ENCODE results near the gene THSD4. TPM values are rescaled to one million over a fixed set of nuclear protein-coding genes. Genes with fewer than 3 reads are reported as not detected.

The THSD4 gene
- polyA plus RNA-seq, 1 donor from 2014 or later, result 0.46 TPM

- no peak for TF ChIP-seq EZH2 (IDR thresholded peaks at IDR 0.05; ENCODE audit: borderline replicate concordance, insufficient read depth, low read length, poor library complexity, severe bottlenecking)
- no peak for TF ChIP-seq MXI1 (conservative IDR thresholded peaks at IDR 0.05; ENCODE audit: poor library complexity, severe bottlenecking)
Observed at GRCh38 chr15:71545923-71546322, 430.7 kb downstream of the THSD4 start (continued).

DNA sequence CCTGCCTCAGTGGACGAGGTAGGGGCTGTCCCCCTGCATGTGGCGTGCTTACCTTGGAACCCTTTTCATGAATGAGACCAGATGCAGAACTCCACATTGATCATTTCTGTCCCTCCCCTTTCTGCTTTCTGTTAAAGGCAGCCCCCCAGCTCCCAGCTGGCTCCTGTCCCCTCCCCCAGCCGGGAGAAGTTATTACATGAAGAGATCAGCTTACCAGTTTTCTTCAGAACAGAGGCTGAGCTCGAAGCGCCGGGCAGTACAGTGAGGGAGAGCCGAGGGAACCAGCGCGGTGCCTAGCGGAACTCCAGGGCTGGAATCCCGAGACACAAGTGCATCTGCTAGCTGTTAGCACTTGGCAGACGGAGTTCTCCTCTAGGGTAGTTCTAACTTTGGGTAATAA lies 431.7 kb downstream of the THSD4 start:
- Histone ChIP-seq H3K79me2 (replicated peaks; ENCODE audit: insufficient read depth, low read length) (no peaks in the 10 kb centered on the region), H3K9me2 (ENCODE audit: insufficient read depth, low read length) (no peaks in the 10 kb centered on the region), H3K9ac (ENCODE audit: low read length) (no peak overlapping the region), H3K36me3 (ENCODE audit: insufficient read depth, low read length) (no peaks in the 10 kb centered on the region), H3K4me3 (ENCODE audit: low read length) (no peak overlapping the region), H3K9me3 (ENCODE audit: low read length) (no peaks in the 10 kb centered on the region), H3K27me3 (ENCODE audit: insufficient read depth, low read depth, low read length) (no peaks in the 10 kb centered on the region), H4K20me1 (ENCODE audit: insufficient read depth) (no peaks in the 10 kb centered on the region), H2AFZ (ENCODE audit: low read depth, low read length) (no peak overlapping the region), H3K4me2 (ENCODE audit: low read length) (no peak overlapping the region), H3K27ac (ENCODE audit: low read length) (no peak overlapping the region), H3F3A (ENCODE audit: insufficient read depth, low read length, poor library complexity, severe bottlenecking) (no peaks in the 10 kb centered on the region)
- no peak for TF ChIP-seq RAD21 (conservative IDR thresholded peaks at IDR 0.05)
- TF ChIP-seq EP300 (conservative IDR thresholded peaks at IDR 0.05; ENCODE audit: poor library complexity, severe bottlenecking), result no peak
- TF ChIP-seq EZH2 (IDR thresholded peaks at IDR 0.05; ENCODE audit: borderline replicate concordance, insufficient read depth, low read length, poor library complexity, severe bottlenecking), result no peak
- TF ChIP-seq CTCF (IDR thresholded peaks at IDR 0.05; ENCODE audit: poor library complexity, severe bottlenecking), result no peak
- TF ChIP-seq POLR2AphosphoS5 (IDR thresholded peaks at IDR 0.05), result no peak
- no peak for TF ChIP-seq SMC3 (conservative IDR thresholded peaks at IDR 0.05; ENCODE audit: poor library complexity)
- TF ChIP-seq, protein P1, sequence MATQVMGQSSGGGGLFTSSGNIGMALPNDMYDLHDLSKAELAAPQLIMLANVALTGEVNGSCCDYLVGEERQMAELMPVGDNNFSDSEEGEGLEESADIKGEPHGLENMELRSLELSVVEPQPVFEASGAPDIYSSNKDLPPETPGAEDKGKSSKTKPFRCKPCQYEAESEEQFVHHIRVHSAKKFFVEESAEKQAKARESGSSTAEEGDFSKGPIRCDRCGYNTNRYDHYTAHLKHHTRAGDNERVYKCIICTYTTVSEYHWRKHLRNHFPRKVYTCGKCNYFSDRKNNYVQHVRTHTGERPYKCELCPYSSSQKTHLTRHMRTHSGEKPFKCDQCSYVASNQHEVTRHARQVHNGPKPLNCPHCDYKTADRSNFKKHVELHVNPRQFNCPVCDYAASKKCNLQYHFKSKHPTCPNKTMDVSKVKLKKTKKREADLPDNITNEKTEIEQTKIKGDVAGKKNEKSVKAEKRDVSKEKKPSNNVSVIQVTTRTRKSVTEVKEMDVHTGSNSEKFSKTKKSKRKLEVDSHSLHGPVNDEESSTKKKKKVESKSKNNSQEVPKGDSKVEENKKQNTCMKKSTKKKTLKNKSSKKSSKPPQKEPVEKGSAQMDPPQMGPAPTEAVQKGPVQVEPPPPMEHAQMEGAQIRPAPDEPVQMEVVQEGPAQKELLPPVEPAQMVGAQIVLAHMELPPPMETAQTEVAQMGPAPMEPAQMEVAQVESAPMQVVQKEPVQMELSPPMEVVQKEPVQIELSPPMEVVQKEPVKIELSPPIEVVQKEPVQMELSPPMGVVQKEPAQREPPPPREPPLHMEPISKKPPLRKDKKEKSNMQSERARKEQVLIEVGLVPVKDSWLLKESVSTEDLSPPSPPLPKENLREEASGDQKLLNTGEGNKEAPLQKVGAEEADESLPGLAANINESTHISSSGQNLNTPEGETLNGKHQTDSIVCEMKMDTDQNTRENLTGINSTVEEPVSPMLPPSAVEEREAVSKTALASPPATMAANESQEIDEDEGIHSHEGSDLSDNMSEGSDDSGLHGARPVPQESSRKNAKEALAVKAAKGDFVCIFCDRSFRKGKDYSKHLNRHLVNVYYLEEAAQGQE (IDR thresholded peaks at IDR 0.05; ENCODE audit: borderline replicate concordance), result no peak
- TF ChIP-seq MXI1 (conservative IDR thresholded peaks at IDR 0.05; ENCODE audit: poor library complexity, severe bottlenecking), result no peak

- Histone ChIP-seq H3F3A (ENCODE audit: insufficient read depth, low read length, poor library complexity, severe bottlenecking) (no peaks in the 10 kb centered on the region), H3K4me2 (ENCODE audit: low read length) (no peak overlapping the region), H3K27ac (ENCODE audit: low read length) (no peak overlapping the region), H3K9me3 (ENCODE audit: low read length) (no peaks in the 10 kb centered on the region), H3K79me2 (replicated peaks; ENCODE audit: insufficient read depth, low read length) (no peaks in the 10 kb centered on the region), H3K9me2 (ENCODE audit: insufficient read depth, low read length) (no peaks in the 10 kb centered on the region), H3K9ac (ENCODE audit: low read length) (no peak overlapping the region), H3K4me3 (ENCODE audit: low read length) (no peak overlapping the region), H2AFZ (ENCODE audit: low read depth, low read length) (no peak overlapping the region), H3K27me3 (ENCODE audit: insufficient read depth, low read depth, low read length) (no peaks in the 10 kb centered on the region), H4K20me1 (ENCODE audit: insufficient read depth) (no peaks in the 10 kb centered on the region), H3K36me3 (ENCODE audit: insufficient read depth, low read length) (no peaks in the 10 kb centered on the region)
- TF ChIP-seq EP300 (conservative IDR thresholded peaks at IDR 0.05; ENCODE audit: poor library complexity, severe bottlenecking) (no peak), CTCF (IDR thresholded peaks at IDR 0.05; ENCODE audit: poor library complexity, severe bottlenecking) (no peak), RAD21 (conservative IDR thresholded peaks at IDR 0.05) (no peak), TAF1 (IDR thresholded peaks at IDR 0.05; ENCODE audit: low read depth) (no peak), EZH2 (IDR thresholded peaks at IDR 0.05; ENCODE audit: borderline replicate concordance, insufficient read depth, low read length, poor library complexity, severe bottlenecking) (no peak), MXI1 (conservative IDR thresholded peaks at IDR 0.05; ENCODE audit: poor library complexity, severe bottlenecking) (no peak), POLR2AphosphoS5 (IDR thresholded peaks at IDR 0.05) (no peak), SMC3 (conservative IDR thresholded peaks at IDR 0.05; ENCODE audit: poor library complexity) (no peak)
- TF ChIP-seq, protein P1 (IDR thresholded peaks at IDR 0.05; ENCODE audit: borderline replicate concordance), result no peak
Observed at GRCh38 chr15:71548401-71548807, 433.1 kb downstream of the THSD4 start.

Measured in neural cell (in vitro differentiated cells).